HL-60/S4 (cell line): ENCODE data around the gene ZNF692.
"Not testable (repeated sequence)": the region's sequence is repeated elsewhere in the genome, so short reads cannot be mapped to it uniquely, and the experiment has no call there.

Experiments
- in situ Hi-C: fragments of 300-500 bp; cut with MboI; formaldehyde crosslinking; loops from 2 replicates; pipeline ENCODE4 v1.14.3; 2022; ENCODE audit warnings: low sequenced_read_pairs

ZNF692 gene

DNA sequence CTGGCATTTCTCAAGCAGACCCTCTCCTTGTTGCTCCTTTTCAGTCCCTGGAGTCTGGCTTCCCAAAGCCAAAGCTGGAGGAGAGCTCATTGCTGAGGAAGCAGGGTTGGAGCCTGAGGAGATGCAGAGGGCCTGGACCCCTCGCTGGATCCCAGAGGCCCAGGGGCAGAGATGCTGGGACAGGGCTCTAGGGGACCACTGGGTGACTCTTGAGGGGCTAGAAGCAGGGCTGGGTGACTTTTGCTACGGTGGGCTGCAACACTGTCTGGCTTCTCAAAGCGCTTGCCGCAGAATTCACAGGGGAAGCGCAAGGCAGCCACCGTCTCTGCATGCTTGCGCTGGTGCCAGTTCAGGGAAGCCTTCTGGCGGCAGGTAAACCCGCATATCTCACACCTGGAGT, 8.8 kb downstream of the ZNF692 start:
- in situ Hi-C loops = no loop called here

- in situ Hi-C loops = no loop called here
Observed at GRCh38 chr1:248849637-248850036, 9.2 kb downstream of the ZNF692 start.

DNA sequence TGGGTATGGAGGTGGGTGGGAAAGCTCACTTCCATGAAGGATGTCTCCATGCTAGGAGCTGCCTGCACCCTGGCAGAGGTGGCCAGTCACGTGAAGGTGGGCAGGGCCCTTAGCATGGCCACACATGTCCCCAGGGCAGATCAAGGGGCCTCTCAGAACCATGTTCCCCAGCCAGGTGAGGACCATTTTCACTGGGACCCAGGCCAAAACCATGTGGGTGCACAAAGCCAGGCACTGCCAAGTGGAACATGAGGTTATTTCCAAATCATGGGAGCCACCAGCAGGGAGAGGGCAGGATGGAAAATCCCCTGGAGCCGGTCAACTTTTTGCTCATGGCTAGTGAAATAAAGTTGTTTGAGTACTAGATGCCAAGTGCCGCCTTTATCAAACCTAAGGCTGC, 9.7 kb downstream of the ZNF692 start:
- in situ Hi-C loops = no loop called here

DNA sequence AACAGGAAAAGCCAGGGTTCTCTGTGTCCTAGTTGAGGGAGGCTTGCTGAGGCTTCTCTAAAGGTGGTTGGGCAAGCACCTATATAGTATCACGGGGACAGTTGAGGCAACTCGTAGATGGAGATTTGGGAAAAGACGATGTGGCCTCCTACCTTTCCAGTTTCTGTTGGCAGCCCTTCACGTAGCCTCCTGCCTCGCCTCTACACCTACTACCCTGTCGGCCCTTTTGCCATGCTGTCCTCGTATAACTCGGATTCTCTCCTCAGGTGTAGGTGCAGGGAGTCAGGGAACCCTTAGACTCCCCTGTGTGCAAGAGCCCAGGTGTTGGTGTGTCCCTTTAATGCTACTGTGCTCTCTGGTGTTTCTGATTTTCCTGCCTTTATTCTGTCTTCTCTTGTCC, 10.3 kb downstream of the ZNF692 start:
- in situ Hi-C loops = no loop called here

GRCh38 chr1:248847956-248848561, 10.8 kb downstream of the ZNF692 start:
- in situ Hi-C loops = no loop called here

DNA sequence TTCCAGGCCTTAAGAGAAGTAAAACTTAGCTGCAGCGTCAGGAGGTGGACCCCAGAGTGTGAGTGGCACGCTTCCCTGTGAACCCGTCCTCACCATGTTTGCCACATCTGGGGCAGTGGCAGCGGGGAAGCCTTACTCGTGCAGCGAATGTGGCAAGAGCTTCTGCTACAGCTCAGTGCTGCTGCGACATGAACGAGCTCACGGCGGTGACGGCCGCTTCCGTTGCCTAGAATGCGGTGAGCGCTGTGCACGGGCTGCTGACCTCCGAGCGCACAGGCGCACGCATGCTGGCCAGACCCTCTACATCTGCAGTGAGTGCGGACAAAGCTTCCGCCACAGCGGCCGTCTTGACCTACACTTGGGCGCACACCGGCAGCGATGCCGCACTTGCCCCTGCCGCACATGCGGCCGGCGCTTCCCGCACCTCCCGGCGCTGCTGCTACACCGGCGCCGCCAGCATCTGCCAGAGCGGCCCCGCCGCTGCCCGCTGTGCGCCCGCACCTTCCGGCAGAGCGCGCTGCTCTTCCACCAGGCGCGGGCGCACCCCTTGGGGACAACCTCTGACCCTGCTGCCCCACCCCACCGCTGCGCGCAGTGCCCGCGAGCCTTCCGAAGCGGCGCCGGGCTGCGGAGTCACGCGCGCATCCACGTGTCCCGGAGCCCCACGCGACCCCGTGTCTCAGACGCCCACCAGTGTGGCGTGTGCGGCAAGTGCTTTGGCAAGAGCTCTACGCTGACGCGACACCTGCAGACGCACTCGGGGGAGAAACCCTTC, 11.5 kb downstream of the ZNF692 start:
- in situ Hi-C loops = no loop called here

GRCh38 chr1:248844526-248844925, 14.4 kb downstream of the ZNF692 start:
- in situ Hi-C loops = no loop called here

GRCh38 chr1:248843687-248844086, 15.2 kb downstream of the ZNF692 start:
- in situ Hi-C loops = no loop called here

DNA sequence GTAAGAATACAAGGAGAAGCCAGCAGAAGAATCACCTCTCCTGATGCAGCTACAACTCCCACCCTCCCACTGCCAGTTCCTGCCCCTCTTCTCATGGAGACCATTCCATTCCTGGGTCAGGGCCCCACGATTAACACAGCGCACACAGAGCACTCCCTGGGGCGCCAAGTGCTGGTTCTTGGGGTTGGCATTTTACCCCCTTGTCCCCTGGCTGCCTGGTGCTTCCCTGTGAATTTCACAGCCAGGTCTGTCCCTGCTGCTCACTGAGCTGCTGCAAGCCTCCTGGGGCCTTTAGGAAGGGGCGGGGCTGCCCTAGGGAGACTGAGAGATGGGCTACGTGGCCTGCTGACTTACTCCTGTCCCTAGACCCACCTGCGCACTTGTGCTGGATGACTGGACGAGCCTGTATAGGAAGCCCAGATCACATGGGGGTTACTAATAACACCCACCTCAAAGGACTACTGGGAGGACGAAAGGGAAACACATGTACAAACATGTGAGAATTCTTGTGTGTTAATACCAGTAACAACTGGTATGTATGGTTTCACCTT, 16.0 kb downstream of the ZNF692 start:
- in situ Hi-C loops = no loop called here

- in situ Hi-C loops = no loop called here
Observed at GRCh38 chr1:248841702-248842395, 17.0 kb downstream of the ZNF692 start.

DNA sequence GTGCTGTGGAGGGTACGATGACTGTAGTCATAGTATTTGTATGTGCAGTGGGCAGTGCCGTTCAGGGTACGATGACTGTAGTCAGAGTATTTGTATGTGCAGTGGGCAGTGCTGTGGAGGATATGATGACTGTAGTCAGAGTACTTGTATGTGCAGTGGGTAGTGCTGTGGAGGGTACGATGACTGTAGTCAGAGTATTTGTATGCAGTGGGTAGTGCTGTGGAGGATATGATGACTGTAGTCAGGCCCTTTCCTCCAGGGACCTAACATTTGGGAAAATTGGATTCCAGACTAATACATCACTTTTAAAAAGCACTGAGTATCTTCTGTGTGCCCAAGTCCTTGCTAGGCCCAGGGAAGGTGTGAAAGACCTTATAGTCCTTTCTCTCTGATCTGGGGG, 17.9 kb downstream of the ZNF692 start:
- in situ Hi-C loops = no loop called here

DNA sequence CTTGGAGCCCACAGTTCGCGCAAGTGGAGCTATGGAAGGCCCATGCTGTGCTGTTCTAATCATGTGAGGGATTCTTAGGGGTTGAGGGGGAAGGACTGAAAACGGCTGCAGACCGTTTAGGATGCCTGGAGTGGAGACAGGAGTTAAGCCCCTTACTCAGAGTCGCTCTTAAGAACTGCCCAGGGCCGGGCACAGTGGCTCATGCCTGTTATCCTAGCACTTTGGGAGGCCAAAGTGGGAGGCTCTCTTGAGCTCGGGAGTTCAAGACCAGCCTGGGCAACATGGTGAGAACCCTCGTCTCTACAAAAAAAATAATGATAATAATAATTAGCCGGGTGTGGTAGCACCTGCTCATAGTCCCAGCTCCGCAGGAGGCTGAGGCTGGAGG, 19.7 kb downstream of the ZNF692 start:
- in situ Hi-C loops = no loop called here

GRCh38 chr1:248838357-248839167, 20.3 kb downstream of the ZNF692 start:
- in situ Hi-C loops = no loop called here

DNA sequence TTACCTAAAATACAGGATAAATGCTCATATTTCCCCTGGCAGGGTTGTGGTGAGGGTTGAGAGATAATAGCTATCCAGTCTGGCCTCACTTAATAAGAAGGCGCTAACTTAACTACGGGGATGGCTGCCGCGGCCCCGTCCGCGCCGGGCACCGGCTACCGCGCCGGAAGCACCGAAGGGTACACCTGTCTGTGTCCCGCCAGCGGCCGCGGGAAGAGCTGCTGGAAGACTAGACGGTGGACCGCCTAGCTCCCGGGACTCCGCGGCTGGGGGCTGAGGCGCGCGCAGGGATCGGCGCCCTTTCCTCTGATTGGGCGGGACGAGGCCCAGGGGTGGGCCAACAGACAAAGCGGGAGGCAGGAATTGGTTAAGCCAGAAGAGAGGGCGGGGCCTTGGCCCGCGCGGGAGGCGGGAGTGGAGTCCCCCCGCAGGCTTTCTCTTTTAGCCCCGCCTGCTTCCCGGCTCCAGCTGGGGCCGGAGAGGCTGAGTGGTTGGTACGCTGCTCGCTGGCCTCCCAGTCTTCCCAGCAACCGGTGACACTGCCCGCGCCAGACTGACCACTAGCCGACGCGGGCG, 21.0 kb downstream of the ZNF692 start, which contains the start of gene ZNF672:
Gene ZNF672, plus strand, starts transcription at position 444 of the 576 bp plus-strand sequence. CDS start 9,051 bp downstream, outside the sequence.
- in situ Hi-C loops = no loop called here

- in situ Hi-C loops = no loop called here
Observed at GRCh38 chr1:248837045-248837780, 21.7 kb downstream of the ZNF692 start.

- in situ Hi-C loops = no loop called here
Observed at GRCh38 chr1:248834343-248834940, 24.4 kb downstream of the ZNF692 start.

GRCh38 chr1:248831842-248832241, 27.0 kb downstream of the ZNF692 start:
- in situ Hi-C loops = no loop called here

DNA sequence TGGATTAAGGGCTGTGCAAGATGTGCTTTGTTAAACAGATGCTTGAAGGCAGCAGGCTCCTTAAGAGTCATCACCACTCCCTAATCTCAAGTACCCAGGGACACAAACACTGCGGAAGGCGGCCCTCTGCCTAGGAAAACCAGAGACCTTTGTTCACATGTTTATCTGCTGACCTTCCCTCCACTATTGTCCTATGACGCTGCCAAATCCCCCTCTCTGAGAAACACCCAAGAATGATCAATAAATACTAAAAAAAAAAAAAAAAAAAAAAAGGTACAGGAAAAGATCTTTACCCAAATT, 28.2 kb downstream of the ZNF692 start:
- in situ Hi-C loops = not testable (repeated sequence)

DNA sequence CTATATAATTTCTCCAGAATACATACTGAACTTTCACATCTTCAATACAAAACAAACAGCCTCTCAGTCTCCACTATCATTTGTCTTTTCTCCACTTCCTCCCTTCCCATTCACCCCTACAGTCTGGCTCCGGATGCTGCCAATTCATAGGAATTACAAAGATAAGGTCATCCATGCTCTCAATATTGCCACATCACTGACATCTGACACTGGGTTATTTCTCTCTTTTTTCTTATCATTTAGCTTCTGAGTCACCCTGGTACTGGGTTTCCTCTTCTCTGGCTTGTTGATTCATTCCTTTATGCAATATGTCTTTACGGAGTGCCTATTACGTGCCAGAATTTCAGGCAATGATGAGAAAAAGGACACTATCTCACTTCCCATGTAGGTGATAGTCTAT, 30.0 kb downstream of the ZNF692 start:
- in situ Hi-C loops = no loop called here
